B cell (primary cell): ENCODE data around the gene PTPN11. TPM values are rescaled to one million over a fixed set of nuclear protein-coding genes. Genes with fewer than 3 reads are reported as not detected.
"Not testable (repeated sequence)": the region's sequence is repeated elsewhere in the genome, so short reads cannot be mapped to it uniquely, and the experiment has no call there.

Experiments used
- ATAC-seq: fragments of 200-7000 bp; cut with Tn5 transposase; one replicate; pipeline ENCODE4 v1.10.0; 2021; ENCODE audit warnings: low read depth, mild to moderate bottlenecking, moderate number of reproducible peaks, moderate library complexity
- CTCF ChIA-PET: fragments of 350-600 bp; sonication (Branson Sonifier 250); formaldehyde crosslinking; loops from one replicate; lab custom pipeline; 2021; ENCODE audit warnings: antibody characterized with exemption, inconsistent platforms; lab: Charles Lee
- POLR2A ChIA-PET: fragments of 350-600 bp; sonication (Branson Sonifier 250); formaldehyde crosslinking; loops from one replicate; lab custom pipeline; 2021; ENCODE audit warnings: antibody characterized with exemption; lab: Charles Lee
- DNase-seq: peaks from one replicate; pipeline ENCODE4 v3.0.0; 2013
- H2AFZ ChIP-seq: 2 replicates; pipeline ENCODE4 v1.6.1; 2012; ENCODE audit warnings: mild to moderate bottlenecking, low read depth, low read length; ENCODE audit not compliant: insufficient read depth, poor library complexity, severe bottlenecking
- H3K27ac ChIP-seq, 2 donors: 1 replicate in 1 of 2; 2 replicates in 1 of 2; pipeline ENCODE4 v1.5.1; 2012 to 2013; ENCODE audit warnings: low read length in 2 of 2, mild to moderate bottlenecking in 2 of 2, moderate library complexity in 1 of 2
- H3K27me3 ChIP-seq, 4 experiments: fragments of 200-600 bp in 1 of 4; sonication (generic) in 1 of 4; replicated peaks in 1 of 4; 1 replicate in 2 of 4; 2 replicates in 2 of 4; pipeline versions ENCODE4 v1.6.1 to v1.7.0; 2013 to 2016; ENCODE audit warnings: low read length in 3 of 4, mild to moderate bottlenecking in 2 of 4, mixed read lengths in 1 of 4, moderate library complexity in 1 of 4; ENCODE audit not compliant: insufficient read depth in 4 of 4, control insufficient read depth in 3 of 4; ENCODE audit errors: control extremely low read depth in 1 of 4
- H3K36me3 ChIP-seq, 2 experiments: replicated peaks in 1 of 2; 1 replicate in 1 of 2; 2 replicates in 1 of 2; pipeline versions ENCODE4 v1.6.1 to v1.7.1; 2013; ENCODE audit warnings: low read length in 1 of 2; ENCODE audit not compliant: insufficient read depth in 2 of 2, control insufficient read depth in 1 of 2; ENCODE audit errors: control extremely low read depth in 1 of 2, extremely low read depth in 1 of 2
- H3K4me1 ChIP-seq, 2 donors: fragments of 200-600 bp in 1 of 2; sonication (generic) in 1 of 2; 1 replicate in 1 of 2; 2 replicates in 1 of 2; pipeline versions ENCODE4 v1.5.1 to v1.6.1; 2013 to 2017; ENCODE audit warnings: low read length in 2 of 2; ENCODE audit not compliant: control insufficient read depth in 2 of 2, insufficient read depth in 2 of 2
- H3K4me2 ChIP-seq: replicated peaks from 2 replicates; pipeline ENCODE3; 2012; ENCODE audit warnings: mild to moderate bottlenecking, low read depth, low read length; ENCODE audit not compliant: poor library complexity, severe bottlenecking
- H3K4me3 ChIP-seq, 5 experiments: fragments of 200-600 bp in 1 of 5; sonication (generic) in 1 of 5; 1 replicate in 3 of 5; 2 replicates in 2 of 5; pipeline versions ENCODE4 v1.5.1 to v1.7.0; 2011 to 2016; ENCODE audit warnings: low read length in 4 of 5, mild to moderate bottlenecking in 4 of 5, low read depth in 2 of 5, control low read depth in 1 of 5, moderate library complexity in 1 of 5; ENCODE audit not compliant: insufficient read depth in 1 of 5; ENCODE audit errors: control extremely low read depth in 1 of 5, extremely low read depth in 1 of 5
- H3K79me2 ChIP-seq: fragments of 200-600 bp; sonication (generic); one replicate; pipeline ENCODE4 v1.6.0; 2016; ENCODE audit warnings: low read length; ENCODE audit not compliant: control insufficient read depth, insufficient read depth
- H3K9ac ChIP-seq: fragments of 200-600 bp; sonication (generic); 2 replicates; pipeline ENCODE4 v1.6.1; 2017; ENCODE audit warnings: mild to moderate bottlenecking, low read length, moderate library complexity
- H3K9me3 ChIP-seq, 3 donors: one replicate each; pipeline versions ENCODE4 v1.6.1 to v1.7.1; 2013; ENCODE audit warnings: low read length in 2 of 3; ENCODE audit not compliant: control insufficient read depth in 2 of 3, insufficient read depth in 1 of 3; ENCODE audit errors: control extremely low read depth in 1 of 3
- H4K20me1 ChIP-seq: 2 replicates; pipeline ENCODE4 v1.6.0; 2012; ENCODE audit warnings: mild to moderate bottlenecking, low read length; ENCODE audit not compliant: insufficient read depth, control insufficient read depth, poor library complexity, severe bottlenecking
- H3K27ac Mint-ChIP-seq: one replicate; pipeline ENCODE4 v1.8.0; 2021; ENCODE audit warnings: mixed read lengths
- H3K27me3 Mint-ChIP-seq: one replicate; pipeline ENCODE4 v1.8.0; 2021; ENCODE audit warnings: mixed read lengths
- H3K4me1 Mint-ChIP-seq: one replicate; pipeline ENCODE4 v1.8.0; 2021; ENCODE audit warnings: mixed read lengths
- H3K4me3 Mint-ChIP-seq: one replicate; pipeline ENCODE4 v1.8.0; 2021; ENCODE audit warnings: mixed read lengths
- H3K9me3 Mint-ChIP-seq: one replicate; pipeline ENCODE4 v1.8.0; 2022; ENCODE audit warnings: mixed read lengths; ENCODE audit not compliant: insufficient read depth
- CTCF ChIP-seq: fragments of 200-600 bp; IDR thresholded peaks from one replicate; pipeline ENCODE4 v1.8.0; 2022; ENCODE audit warnings: antibody characterized with exemption, mild to moderate bottlenecking
- EZH2 ChIP-seq: IDR thresholded peaks from 2 replicates; pipeline ENCODE4 v1.6.1; 2012; ENCODE audit warnings: borderline replicate concordance, low read depth, mild to moderate bottlenecking, moderate library complexity, low read length; ENCODE audit not compliant: insufficient read depth, poor library complexity, severe bottlenecking
- WGBS: methylation state at CpG from one replicate; pipeline ENCODE4 v1.1.5; 2013; ENCODE audit warnings: missing lambda C conversion rate; ENCODE audit not compliant: insufficient coverage; 5-methylcytosine and 5-hydroxymethylcytosine counted together
- intact Hi-C: fragments of 100-400 bp; cut with micrococcal nuclease; formaldehyde crosslinking; loops from one replicate; pipeline ENCODE4 v1.10.0; 2022
- polyA plus RNA-seq: library from polyadenylated mRNA; depleted of rRNA; stranded (reverse); fragments of >200 nt; gene quantifications from 2 replicates; pipeline ENCODE4 v1.2.3, GENCODE V29; 2012
- total RNA-seq, 2 donors: library from RNA; stranded (reverse); fragments of 120-200 nt in 1 of 2; gene quantifications; 1 replicate in 1 of 2; 2 replicates in 1 of 2; pipeline versions ENCODE4 v1.2.3 to v1.2.4, GENCODE V29; 2013 to 2022

The PTPN11 gene
- total and polyA plus RNA-seq, 2 donors (not counting 1 experiment from before 2014, with no cell fraction given) = 7.8 to 53.1 TPM

- no peaks in the 10 kb centered on the region for H3K27me3 Mint-ChIP-seq
- no peak overlapping the region for H3K4me3 ChIP-seq
- DNase-seq (no peak), ATAC-seq (no peak)
- H4K20me1 ChIP-seq = no peaks in the 10 kb centered on the region
- peaks cover 0 to 6% of the 10 kb centered on the region in 2 donors for H3K4me1 ChIP-seq
- no peaks in the 10 kb centered on the region for H3K79me2 ChIP-seq
- H3K36me3 ChIP-seq = no peaks in the 10 kb centered on the region
- ChIA-PET POLR2A (no interaction called here), CTCF (interaction anchor here (2.6 to 3.9 kb wide), 3 partner anchors 11 to 191 kb away, joined by 8 to 88 read pairs (median 23); no protein-coding TSS in a partner anchor)
- no peak overlapping the region for H2AFZ ChIP-seq
- 100% methylated on average over 1 of the region's 4 CpGs for WGBS
- no peak overlapping the region for H3K4me3 Mint-ChIP-seq
- peaks cover 0 to 3% (median 1%) of the 10 kb centered on the region in 4 experiments for H3K27me3 ChIP-seq
- H3K27ac ChIP-seq = no peak overlapping the region
- H3K27ac Mint-ChIP-seq = no peak overlapping the region
- peaks cover 5% of the 10 kb centered on the region for H3K4me1 Mint-ChIP-seq
- no peaks in the 10 kb centered on the region for H3K9me3 Mint-ChIP-seq
- H3K9ac ChIP-seq = no peak overlapping the region
- no peak overlapping the region for H3K4me2 ChIP-seq
- intact Hi-C loops = loop anchor here (5.0 kb wide), 2 partner anchors 92 to 172 kb away; no protein-coding TSS in a partner anchor
- H3K9me3 ChIP-seq = no peaks in the 10 kb centered on the region
- TF ChIP-seq EZH2 (no peak), CTCF (no peak)
These were observed 29.5 kb upstream of the PTPN11 start for GRCh38 chr12:112389228-112389627.

DNA sequence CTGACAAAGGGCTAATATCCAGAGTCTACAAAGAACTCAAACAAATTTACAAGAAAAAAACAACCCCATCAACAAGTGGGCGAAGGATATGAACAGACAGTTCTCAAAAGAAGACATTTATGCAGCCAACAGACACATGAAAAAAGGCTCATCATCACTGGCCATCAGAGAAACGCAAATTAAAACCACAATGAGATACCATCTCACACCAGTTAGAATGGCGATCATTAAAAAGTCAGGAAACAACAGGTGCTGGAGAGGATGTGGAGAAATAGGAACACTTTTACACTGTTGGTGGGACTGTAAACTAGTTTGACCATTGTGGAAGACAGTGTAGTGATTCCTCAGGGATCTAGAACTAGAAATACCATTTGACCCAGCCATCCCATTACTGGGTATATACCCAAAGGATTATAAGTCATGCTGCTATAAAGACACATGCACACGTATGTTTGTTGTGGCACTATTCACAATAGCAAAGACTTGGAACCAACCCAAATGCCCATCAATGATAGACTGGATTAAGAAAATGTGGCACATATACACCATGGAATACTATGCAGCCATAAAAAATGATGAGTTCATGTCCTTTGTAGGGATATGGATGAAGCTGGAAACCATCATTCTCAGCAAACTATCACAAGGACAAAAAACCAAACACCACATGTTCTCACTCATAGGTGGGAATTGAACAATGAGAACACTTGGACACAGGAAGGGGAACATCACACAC is 28.7 kb upstream of the PTPN11 start:
- H3K4me3 Mint-ChIP-seq, H4K20me1 ChIP-seq, H3K27me3 ChIP-seq, H3K4me1 Mint-ChIP-seq, CTCF ChIA-PET, ATAC-seq, H3K27ac ChIP-seq, H3K9me3 Mint-ChIP-seq, H3K9me3 ChIP-seq, H3K36me3 ChIP-seq, H3K4me1 ChIP-seq, H3K79me2 ChIP-seq, DNase-seq, H2AFZ ChIP-seq, H3K27ac Mint-ChIP-seq, H3K4me2 ChIP-seq, POLR2A ChIA-PET, H3K9ac ChIP-seq, H3K4me3 ChIP-seq, H3K27me3 Mint-ChIP-seq: not testable (repeated sequence)
- WGBS = 100% methylated on average over 1 of the region's 4 CpGs
- intact Hi-C loops = loop anchor here (5.0 kb wide), 2 partner anchors 93 to 173 kb away; no protein-coding TSS in a partner anchor
